ENCODE results near the gene FGG.

FGG gene

GRCh38 chr4:154612472-154613414, at the start of gene FGG:
TSS of gene FGG (minus strand) at chr4:154612656. CDS start at chr4:154612609, 47 bp downstream.
- DNase-seq (ENCODE audit: low read depth in 1 of 2, low spot score in 1 of 2) = no peak

GRCh38 chr4:154660052-154660451, 47.6 kb upstream of the FGG start:
- DNase-seq (ENCODE audit: low read depth in 1 of 2, low spot score in 1 of 2) = no peak

- DNase-seq (ENCODE audit: low read depth in 1 of 2, low spot score in 1 of 2) = no peak
Measured at GRCh38 chr4:154658680-154659405, 46.4 kb upstream of the FGG start.

- no peak for DNase-seq (ENCODE audit: low read depth in 1 of 2, low spot score in 1 of 2)
Measured at GRCh38 chr4:154643493-154643892, 31.0 kb upstream of the FGG start.

GRCh38 chr4:154642373-154643009, 30.0 kb upstream of the FGG start:
- DNase-seq (ENCODE audit: low read depth in 1 of 2, low spot score in 1 of 2) = no peak

- DNase-seq (ENCODE audit: low read depth in 1 of 2, low spot score in 1 of 2) = no peak
Measured at GRCh38 chr4:154640999-154641398, 28.5 kb upstream of the FGG start.

GRCh38 chr4:154634058-154634457, 21.6 kb upstream of the FGG start:
- DNase-seq (ENCODE audit: low read depth in 1 of 2, low spot score in 1 of 2) = no peak

- no peak for DNase-seq (ENCODE audit: low read depth in 1 of 2, low spot score in 1 of 2)
Measured at GRCh38 chr4:154631828-154632227, 19.4 kb upstream of the FGG start.

- no peak for DNase-seq (ENCODE audit: low read depth in 1 of 2, low spot score in 1 of 2)
Measured at GRCh38 chr4:154630324-154630723, 17.9 kb upstream of the FGG start.

- DNase-seq (ENCODE audit: low read depth in 1 of 2, low spot score in 1 of 2) = peak; percentile 6 to 24
Measured at GRCh38 chr4:154626793-154627484, 14.5 kb upstream of the FGG start.

GRCh38 chr4:154625971-154626370, 13.5 kb upstream of the FGG start:
- DNase-seq (ENCODE audit: low read depth in 1 of 2, low spot score in 1 of 2) = no peak

GRCh38 chr4:154623995-154624394, 11.5 kb upstream of the FGG start:
- DNase-seq (ENCODE audit: low read depth in 1 of 2, low spot score in 1 of 2) = no peak

GRCh38 chr4:154623436-154623835, 11.0 kb upstream of the FGG start:
- DNase-seq (ENCODE audit: low read depth in 1 of 2, low spot score in 1 of 2) = no peak

- peak in 1 of 2 donors; percentile 4 for DNase-seq (ENCODE audit: low read depth in 1 of 2, low spot score in 1 of 2)
Measured at GRCh38 chr4:154622598-154622997, 10.1 kb upstream of the FGG start.

- DNase-seq (ENCODE audit: low read depth in 1 of 2, low spot score in 1 of 2) = no peak
Measured at GRCh38 chr4:154620111-154620510, 7.7 kb upstream of the FGG start.

- DNase-seq (ENCODE audit: low read depth in 1 of 2, low spot score in 1 of 2) = peak; percentile 8 to 20
Measured at GRCh38 chr4:154618708-154619315, 6.4 kb upstream of the FGG start.

GRCh38 chr4:154617820-154618317, 5.4 kb upstream of the FGG start:
- DNase-seq (ENCODE audit: low read depth in 1 of 2, low spot score in 1 of 2) = no peak

- no peak for DNase-seq (ENCODE audit: low read depth in 1 of 2, low spot score in 1 of 2)
Measured at GRCh38 chr4:154616731-154617130, 4.3 kb upstream of the FGG start.

- DNase-seq (ENCODE audit: low read depth in 1 of 2, low spot score in 1 of 2) = no peak
Measured at GRCh38 chr4:154616287-154616686, 3.8 kb upstream of the FGG start.

GRCh38 chr4:154615211-154615610, 2.8 kb upstream of the FGG start:
- no peak for DNase-seq (ENCODE audit: low read depth in 1 of 2, low spot score in 1 of 2)

Data from activated CD4-positive, alpha-beta T cell treated with anti-CD3 and anti-CD28 coated beads, Interleukin-2, amount 50 U/mL, for 24 hours (primary cell).